HL-60 (cell line): ENCODE data around the gene RPS16.

ENCODE experiments used
- CTCF ChIP-seq: IDR thresholded peaks from one replicate; pipeline ENCODE4 v1.5.1; 2011; ENCODE audit warnings: low read length, control low read depth, inconsistent platforms; ENCODE audit not compliant: insufficient read depth
- GABPA ChIP-seq: IDR thresholded peaks from 2 replicates; pipeline ENCODE4 v1.6.1; 2012; ENCODE audit warnings: low read depth
- POLR2AphosphoS5 ChIP-seq: IDR thresholded peaks from 2 replicates; pipeline ENCODE4 v1.6.1; 2012; ENCODE audit warnings: low read depth
- REST ChIP-seq: IDR thresholded peaks from 2 replicates; pipeline ENCODE4 v1.6.1; 2012; ENCODE audit warnings: low read depth; ENCODE audit not compliant: insufficient replicate concordance
- SPI1 ChIP-seq: IDR thresholded peaks from 2 replicates; pipeline ENCODE4 v1.6.1; 2012; ENCODE audit warnings: low read depth, mild to moderate bottlenecking, borderline replicate concordance

GRCh38 chr19:39407410-39407659 lies 28.4 kb downstream of the RPS16 start:
- no peak for TF ChIP-seq CTCF
- TF ChIP-seq POLR2AphosphoS5, result no peak
- no peak for TF ChIP-seq REST
- TF ChIP-seq SPI1, result no peak
- TF ChIP-seq GABPA, result 0 out of 2 replicates have a peak, but pooled peaks have one; percentile 35
